PFSK-1 (cell line): ENCODE results near the gene KLHDC3.

Experiments used
- FOXP2 ChIP-seq: optimal IDR thresholded peaks from 2 replicates; pipeline ENCODE3; 2011; ENCODE audit warnings: borderline replicate concordance, control low read depth, inconsistent platforms; ENCODE audit not compliant: insufficient read depth; ENCODE audit errors: extremely low read length, extremely low read depth
- POLR2AphosphoS5 ChIP-seq: IDR thresholded peaks from 2 replicates; pipeline ENCODE4 v1.6.1; 2012; ENCODE audit warnings: low read depth, mild to moderate bottlenecking, control low read depth, low read length, moderate library complexity
- SIN3A ChIP-seq: IDR thresholded peaks from 2 replicates; pipeline ENCODE4 v1.6.1; 2012; ENCODE audit warnings: mild to moderate bottlenecking, low read length, moderate library complexity, borderline replicate concordance; ENCODE audit not compliant: insufficient read depth
- TAF1 ChIP-seq: IDR thresholded peaks from 2 replicates; pipeline ENCODE4 v1.6.1; 2012; ENCODE audit warnings: low read length, control low read depth, borderline replicate concordance; ENCODE audit not compliant: insufficient read depth
- TF ChIP-seq, protein P1 (sequence below), 2 experiments: IDR thresholded peaks; 2 replicates each; pipeline versions ENCODE4 v1.6.1 to v1.8.0; 2011 to 2012; ENCODE audit warnings: low read depth in 2 of 2, low read length in 2 of 2, control low read depth in 1 of 2, inconsistent platforms in 1 of 2, mild to moderate bottlenecking in 1 of 2, moderate library complexity in 1 of 2; ENCODE audit not compliant: insufficient read depth in 1 of 2

KLHDC3 gene

GRCh38 chr6:42993445-42993844 lies 20.6 kb upstream of the KLHDC3 start:
- TF ChIP-seq, protein P1, sequence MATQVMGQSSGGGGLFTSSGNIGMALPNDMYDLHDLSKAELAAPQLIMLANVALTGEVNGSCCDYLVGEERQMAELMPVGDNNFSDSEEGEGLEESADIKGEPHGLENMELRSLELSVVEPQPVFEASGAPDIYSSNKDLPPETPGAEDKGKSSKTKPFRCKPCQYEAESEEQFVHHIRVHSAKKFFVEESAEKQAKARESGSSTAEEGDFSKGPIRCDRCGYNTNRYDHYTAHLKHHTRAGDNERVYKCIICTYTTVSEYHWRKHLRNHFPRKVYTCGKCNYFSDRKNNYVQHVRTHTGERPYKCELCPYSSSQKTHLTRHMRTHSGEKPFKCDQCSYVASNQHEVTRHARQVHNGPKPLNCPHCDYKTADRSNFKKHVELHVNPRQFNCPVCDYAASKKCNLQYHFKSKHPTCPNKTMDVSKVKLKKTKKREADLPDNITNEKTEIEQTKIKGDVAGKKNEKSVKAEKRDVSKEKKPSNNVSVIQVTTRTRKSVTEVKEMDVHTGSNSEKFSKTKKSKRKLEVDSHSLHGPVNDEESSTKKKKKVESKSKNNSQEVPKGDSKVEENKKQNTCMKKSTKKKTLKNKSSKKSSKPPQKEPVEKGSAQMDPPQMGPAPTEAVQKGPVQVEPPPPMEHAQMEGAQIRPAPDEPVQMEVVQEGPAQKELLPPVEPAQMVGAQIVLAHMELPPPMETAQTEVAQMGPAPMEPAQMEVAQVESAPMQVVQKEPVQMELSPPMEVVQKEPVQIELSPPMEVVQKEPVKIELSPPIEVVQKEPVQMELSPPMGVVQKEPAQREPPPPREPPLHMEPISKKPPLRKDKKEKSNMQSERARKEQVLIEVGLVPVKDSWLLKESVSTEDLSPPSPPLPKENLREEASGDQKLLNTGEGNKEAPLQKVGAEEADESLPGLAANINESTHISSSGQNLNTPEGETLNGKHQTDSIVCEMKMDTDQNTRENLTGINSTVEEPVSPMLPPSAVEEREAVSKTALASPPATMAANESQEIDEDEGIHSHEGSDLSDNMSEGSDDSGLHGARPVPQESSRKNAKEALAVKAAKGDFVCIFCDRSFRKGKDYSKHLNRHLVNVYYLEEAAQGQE (IDR thresholded peaks at IDR 0.05; ENCODE audit: insufficient read depth in 1 of 2, low read depth in 2 of 2, low read length in 2 of 2), result no peak
- TF ChIP-seq TAF1, result no peak
- TF ChIP-seq SIN3A, result no peak
- TF ChIP-seq FOXP2, result no peak
- TF ChIP-seq POLR2AphosphoS5, result no peak

GRCh38 chr6:42996513-42996912 lies 17.5 kb upstream of the KLHDC3 start:
- no peak for TF ChIP-seq FOXP2
- no peak for TF ChIP-seq SIN3A
- TF ChIP-seq, protein P1 (IDR thresholded peaks at IDR 0.05; ENCODE audit: insufficient read depth in 1 of 2, low read depth in 2 of 2, low read length in 2 of 2), result no peak
- no peak for TF ChIP-seq TAF1
- TF ChIP-seq POLR2AphosphoS5, result no peak

GRCh38 chr6:43001843-43002242 lies 12.2 kb upstream of the KLHDC3 start:
- TF ChIP-seq, protein P1 (IDR thresholded peaks at IDR 0.05; ENCODE audit: insufficient read depth in 1 of 2, low read depth in 2 of 2, low read length in 2 of 2), result no peak
- TF ChIP-seq TAF1 (no peak), SIN3A (no peak), POLR2AphosphoS5 (no peak), FOXP2 (no peak)

- TF ChIP-seq, protein P1 (IDR thresholded peaks at IDR 0.05; ENCODE audit: insufficient read depth in 1 of 2, low read depth in 2 of 2, low read length in 2 of 2), result no peak
- TF ChIP-seq TAF1, result no peak
- TF ChIP-seq POLR2AphosphoS5, result no peak
- no peak for TF ChIP-seq SIN3A
- no peak for TF ChIP-seq FOXP2
Measured at GRCh38 chr6:43005844-43006243, 8.2 kb upstream of the KLHDC3 start.

DNA sequence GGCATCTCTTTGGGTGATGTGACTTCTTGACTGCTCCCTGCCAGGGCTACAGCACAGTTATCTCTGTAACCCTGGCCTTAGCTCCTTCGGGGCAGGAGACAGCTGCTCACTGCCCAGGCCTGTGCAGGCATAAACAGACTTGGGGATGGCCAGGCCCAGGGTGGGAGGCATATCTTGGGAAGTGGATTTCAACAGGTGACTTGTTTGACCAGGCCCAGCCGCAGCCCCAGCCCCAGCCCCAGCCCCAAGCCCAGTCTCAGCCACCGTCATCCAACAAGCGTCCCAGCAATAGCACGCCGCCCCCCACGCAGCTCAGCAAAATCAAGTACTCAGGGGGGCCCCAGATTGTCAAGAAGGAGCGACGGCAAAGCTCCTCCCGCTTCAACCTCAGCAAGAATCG lies 7.8 kb upstream of the KLHDC3 start:
- no peak for TF ChIP-seq POLR2AphosphoS5
- TF ChIP-seq TAF1, result no peak
- TF ChIP-seq, protein P1 (IDR thresholded peaks at IDR 0.05; ENCODE audit: insufficient read depth in 1 of 2, low read depth in 2 of 2, low read length in 2 of 2), result no peak
- no peak for TF ChIP-seq SIN3A
- no peak for TF ChIP-seq FOXP2
